Type B pancreatic cell (in vitro differentiated cells): ENCODE measurements around the gene CSH1. TPM values are rescaled to one million over a fixed set of nuclear protein-coding genes. Genes with fewer than 3 reads are reported as not detected.

Experiments used
- DNase-seq: peaks from one replicate; pipeline ENCODE4 v3.0.0; 2021; ENCODE audit warnings: mixed read lengths; ENCODE audit not compliant: unreplicated experiment; ENCODE audit errors: extremely low spot score
- H3K27ac Mint-ChIP-seq: 2 replicates; pipeline ENCODE4 v1.8.0; 2021; ENCODE audit warnings: mild to moderate bottlenecking, mixed read lengths
- H3K27me3 Mint-ChIP-seq: 2 replicates; pipeline ENCODE4 v1.8.0; 2021; ENCODE audit warnings: mixed read lengths
- H3K36me3 Mint-ChIP-seq: 2 replicates; pipeline ENCODE4 v1.8.0; 2021; ENCODE audit warnings: mixed read lengths
- H3K4me1 Mint-ChIP-seq: one replicate; pipeline ENCODE4 v1.8.0; 2021; ENCODE audit warnings: mixed read lengths; ENCODE audit not compliant: unreplicated experiment
- H3K4me3 Mint-ChIP-seq: 2 replicates; pipeline ENCODE4 v1.8.0; 2021; ENCODE audit warnings: mild to moderate bottlenecking, mixed read lengths
- H3K9me3 Mint-ChIP-seq: 2 replicates; pipeline ENCODE4 v1.8.0; 2021; ENCODE audit warnings: mixed read lengths
- total RNA-seq: library from RNA; stranded (reverse); gene quantifications from 2 replicates; pipeline ENCODE4 v1.2.1, GENCODE V29; 2021; ENCODE audit warnings: low replicate concordance
- TF ChIP-seq, protein P1 (sequence below): fragments of 200-600 bp; sonication (generic); conservative IDR thresholded peaks from 2 replicates; pipeline ENCODE4 v1.5.0; 2021; ENCODE audit warnings: antibody characterized with exemption, mild to moderate bottlenecking

CSH1 gene
- total RNA-seq, 1 donor from 2014 or later, result not detected

DNA sequence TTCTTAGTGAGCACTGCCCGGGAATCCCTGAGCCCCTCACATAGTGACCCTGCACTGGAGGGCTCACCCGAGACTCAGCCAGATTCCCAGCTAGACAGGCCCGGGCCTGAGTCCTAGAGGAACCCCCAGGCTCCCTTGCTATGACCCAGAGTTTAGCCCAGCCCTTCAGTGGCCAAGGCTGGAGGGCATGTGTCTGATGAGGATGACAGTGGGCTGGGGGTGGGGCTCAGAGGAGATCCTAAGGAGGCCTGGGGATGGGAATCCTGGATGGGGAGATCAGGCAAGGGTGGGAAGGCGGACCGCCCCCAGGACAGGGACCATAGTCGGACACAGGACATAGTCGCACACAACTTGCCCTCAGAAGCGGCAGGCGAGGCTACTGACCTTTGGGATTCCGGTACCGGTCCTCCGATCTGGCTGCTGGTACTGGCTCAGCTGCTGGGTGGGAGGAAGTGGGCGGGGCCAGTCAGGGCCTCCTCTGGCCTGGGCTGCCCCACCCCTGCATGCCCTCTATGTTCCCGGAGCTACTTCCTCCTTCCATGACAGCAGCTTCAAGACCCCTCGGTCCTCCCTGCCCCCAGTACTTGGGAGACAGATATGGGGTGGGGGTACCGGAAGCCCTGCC is 34.7 kb upstream of the CSH1 start:
- H3K4me3 Mint-ChIP-seq, result no peak overlapping the region
- H3K9me3 Mint-ChIP-seq, result no peaks in the 10 kb centered on the region
- no peak overlapping the region for H3K27ac Mint-ChIP-seq

DNA sequence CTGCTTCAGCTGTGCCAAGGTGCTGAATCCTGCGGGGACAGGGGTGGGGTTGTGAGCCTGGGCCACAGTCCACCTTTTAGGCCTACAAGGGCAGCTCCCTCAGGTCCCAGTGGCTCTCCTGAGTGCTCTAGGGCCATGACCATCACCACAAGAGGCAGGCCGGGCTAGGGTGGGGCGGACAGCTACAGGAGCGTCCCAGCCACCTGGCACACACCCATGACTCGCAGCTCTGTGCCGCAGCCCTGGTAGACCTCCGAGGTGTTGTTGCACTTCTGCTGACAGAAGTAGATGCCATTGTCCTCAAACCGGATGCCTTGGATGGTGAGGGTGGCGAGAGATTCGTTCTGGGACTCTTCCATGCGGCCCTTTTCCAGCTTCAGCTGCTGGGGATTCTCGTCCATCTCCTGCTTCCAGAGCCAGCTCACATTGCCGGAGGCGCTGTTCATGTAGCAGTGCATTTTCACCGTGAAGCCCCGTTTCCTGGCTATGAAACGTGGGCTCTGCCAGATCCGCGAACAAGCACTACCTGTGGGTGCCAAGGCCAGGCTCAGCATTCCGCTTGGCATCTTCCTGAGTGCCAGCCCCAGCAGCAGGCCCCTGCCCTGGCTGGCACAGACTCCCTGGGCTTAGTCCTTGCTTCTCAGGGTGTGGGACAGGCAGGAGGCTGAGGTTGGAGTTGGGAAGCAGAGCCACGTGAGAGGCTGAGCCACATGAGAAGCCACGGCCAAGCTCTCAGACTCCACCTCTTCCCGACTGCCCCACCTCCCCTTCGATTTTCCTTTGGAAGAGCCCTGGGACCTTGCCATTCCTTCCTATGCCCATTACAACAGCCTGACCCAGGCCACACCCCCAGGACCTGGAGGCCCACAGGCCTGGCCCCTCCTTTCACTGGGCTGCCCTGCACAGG is 33.7 kb upstream of the CSH1 start:
- TF ChIP-seq, protein P1, sequence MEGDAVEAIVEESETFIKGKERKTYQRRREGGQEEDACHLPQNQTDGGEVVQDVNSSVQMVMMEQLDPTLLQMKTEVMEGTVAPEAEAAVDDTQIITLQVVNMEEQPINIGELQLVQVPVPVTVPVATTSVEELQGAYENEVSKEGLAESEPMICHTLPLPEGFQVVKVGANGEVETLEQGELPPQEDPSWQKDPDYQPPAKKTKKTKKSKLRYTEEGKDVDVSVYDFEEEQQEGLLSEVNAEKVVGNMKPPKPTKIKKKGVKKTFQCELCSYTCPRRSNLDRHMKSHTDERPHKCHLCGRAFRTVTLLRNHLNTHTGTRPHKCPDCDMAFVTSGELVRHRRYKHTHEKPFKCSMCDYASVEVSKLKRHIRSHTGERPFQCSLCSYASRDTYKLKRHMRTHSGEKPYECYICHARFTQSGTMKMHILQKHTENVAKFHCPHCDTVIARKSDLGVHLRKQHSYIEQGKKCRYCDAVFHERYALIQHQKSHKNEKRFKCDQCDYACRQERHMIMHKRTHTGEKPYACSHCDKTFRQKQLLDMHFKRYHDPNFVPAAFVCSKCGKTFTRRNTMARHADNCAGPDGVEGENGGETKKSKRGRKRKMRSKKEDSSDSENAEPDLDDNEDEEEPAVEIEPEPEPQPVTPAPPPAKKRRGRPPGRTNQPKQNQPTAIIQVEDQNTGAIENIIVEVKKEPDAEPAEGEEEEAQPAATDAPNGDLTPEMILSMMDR, result no peak
- Mint-ChIP-seq H3K4me3 (no peak overlapping the region), H3K4me1 (no peaks in the 10 kb centered on the region), H3K9me3 (no peaks in the 10 kb centered on the region), H3K27ac (no peak overlapping the region), H3K27me3 (no peaks in the 10 kb centered on the region), H3K36me3 (no peaks in the 10 kb centered on the region)
- no peak for DNase-seq

More for the DNA sequence above, 34.7 kb upstream of the CSH1 start:
- no peaks in the 10 kb centered on the region for H3K36me3 Mint-ChIP-seq
- TF ChIP-seq, protein P1, result no peak
- H3K27me3 Mint-ChIP-seq, result no peaks in the 10 kb centered on the region
- no peaks in the 10 kb centered on the region for H3K4me1 Mint-ChIP-seq
- DNase-seq, result no peak

DNA sequence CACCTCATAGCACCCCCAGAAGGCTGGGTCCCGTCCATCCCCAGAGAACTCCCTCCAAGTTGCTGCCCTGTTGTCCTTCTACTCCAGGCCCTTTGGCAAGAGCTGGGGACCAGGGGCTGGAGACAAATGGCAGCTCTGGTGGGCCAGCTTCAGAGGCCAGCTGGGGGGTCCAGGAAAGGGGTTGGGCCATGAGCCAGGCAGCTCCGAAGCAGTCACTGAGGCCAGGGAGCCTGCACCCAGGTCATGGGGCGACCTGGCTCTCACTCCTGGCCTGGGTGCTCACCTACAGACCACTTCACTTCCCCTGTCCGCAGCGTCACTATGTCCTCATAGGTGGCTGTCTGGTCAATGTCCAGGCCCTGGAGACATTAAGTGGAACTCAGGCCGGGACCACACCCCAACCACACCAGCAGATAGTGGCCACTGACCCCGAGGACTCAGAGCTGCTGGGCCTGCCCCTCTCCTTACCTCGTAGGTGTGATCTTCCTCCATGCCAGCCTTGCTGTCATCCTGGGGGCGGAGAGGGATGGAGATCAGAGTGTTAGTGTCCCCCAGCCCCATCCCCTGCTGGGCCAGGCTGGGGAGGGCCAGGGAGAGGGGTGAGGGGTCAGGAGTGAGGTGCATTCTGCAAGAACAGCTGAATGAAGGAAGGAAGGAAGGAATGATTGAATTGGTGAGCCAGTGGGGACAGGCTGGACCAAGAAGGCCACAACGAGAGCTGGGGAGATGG is 32.8 kb upstream of the CSH1 start:
- H3K4me1 Mint-ChIP-seq, result no peaks in the 10 kb centered on the region
- H3K9me3 Mint-ChIP-seq, result no peaks in the 10 kb centered on the region
- no peaks in the 10 kb centered on the region for H3K36me3 Mint-ChIP-seq
- TF ChIP-seq, protein P1, result no peak
- no peaks in the 10 kb centered on the region for H3K27me3 Mint-ChIP-seq
- H3K4me3 Mint-ChIP-seq, result no peak overlapping the region
- no peak overlapping the region for H3K27ac Mint-ChIP-seq
- DNase-seq, result no peak

DNA sequence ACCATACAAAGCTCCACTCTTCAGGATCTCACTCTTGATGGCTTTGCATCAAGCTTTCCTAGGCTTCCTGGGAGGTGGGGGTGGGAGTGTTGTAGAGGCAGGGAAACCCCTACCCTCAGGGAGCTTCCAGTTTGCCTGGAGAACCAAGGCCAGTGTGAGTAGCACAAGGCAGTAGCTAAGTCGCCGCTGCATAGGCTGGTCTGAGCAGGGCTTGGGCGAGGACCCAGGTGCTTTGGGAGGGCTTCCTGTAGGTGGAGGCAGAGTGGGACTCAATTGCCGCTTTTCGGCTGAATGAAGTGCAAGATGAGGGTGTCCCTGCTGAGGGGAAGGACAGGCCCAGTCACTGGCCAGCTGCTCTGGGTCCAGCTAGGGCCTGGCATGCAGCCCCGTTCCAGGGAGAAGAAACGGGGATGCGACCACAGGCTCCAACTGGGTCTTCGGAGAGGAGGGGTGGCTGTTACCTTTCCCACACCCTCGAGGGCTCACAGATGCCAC is 31.8 kb upstream of the CSH1 start:
- DNase-seq, result no peak
- TF ChIP-seq, protein P1, result no peak
- no peaks in the 10 kb centered on the region for H3K4me1 Mint-ChIP-seq
- no peaks in the 10 kb centered on the region for H3K9me3 Mint-ChIP-seq
- no peak overlapping the region for H3K4me3 Mint-ChIP-seq
- no peaks in the 10 kb centered on the region for H3K36me3 Mint-ChIP-seq
- H3K27me3 Mint-ChIP-seq, result no peaks in the 10 kb centered on the region
- H3K27ac Mint-ChIP-seq, result no peak overlapping the region

DNA sequence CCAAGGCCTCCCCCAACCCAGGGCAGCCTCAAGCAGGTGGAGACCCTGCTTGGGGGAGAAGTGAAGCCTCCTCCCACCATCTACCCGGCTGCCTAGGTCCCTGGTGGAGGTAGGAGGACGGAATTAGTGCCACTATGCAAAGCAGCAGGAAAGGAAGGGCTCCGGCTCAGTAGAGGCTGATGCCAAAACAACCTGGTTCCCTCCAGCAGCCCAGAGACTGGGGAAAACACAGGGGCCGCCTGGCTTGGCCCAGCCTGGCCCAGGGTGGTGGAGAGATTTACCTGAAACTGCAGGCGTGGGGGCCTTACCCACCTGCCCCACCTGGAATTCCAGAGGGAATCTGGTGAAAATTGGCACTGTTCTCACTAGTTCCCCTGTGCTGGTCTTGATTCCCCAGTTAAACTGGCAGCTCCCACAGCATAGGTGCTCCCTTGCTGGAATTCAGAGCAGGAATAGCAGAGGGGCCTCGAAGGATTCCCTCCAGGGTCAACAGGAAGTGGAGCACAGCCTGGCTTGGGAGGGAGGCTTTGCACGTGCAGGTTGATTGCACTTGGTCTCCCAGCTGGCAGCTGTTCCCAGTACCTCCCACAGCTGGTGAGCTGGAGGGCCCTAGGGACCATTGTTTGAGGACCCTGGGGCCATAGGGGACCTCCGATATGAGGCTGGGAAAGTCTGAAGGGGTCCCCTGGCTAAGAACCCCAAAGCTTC is 31.2 kb upstream of the CSH1 start:
- H3K4me3 Mint-ChIP-seq, result no peak overlapping the region
- TF ChIP-seq, protein P1, result no peak
- H3K36me3 Mint-ChIP-seq, result no peaks in the 10 kb centered on the region
- no peak overlapping the region for H3K27ac Mint-ChIP-seq
- H3K9me3 Mint-ChIP-seq, result no peaks in the 10 kb centered on the region
- no peaks in the 10 kb centered on the region for H3K4me1 Mint-ChIP-seq
- H3K27me3 Mint-ChIP-seq, result no peaks in the 10 kb centered on the region
- no peak for DNase-seq
